GM13977 (cell line): Measurements from ENCODE around the gene FBRSL1.

Source experiments
- DNase-seq: peaks from one replicate; pipeline ENCODE4 v3.0.0; 2012; ENCODE audit warnings: low spot score
- in situ Hi-C: fragments of 300-500 bp; cut with MboI; formaldehyde crosslinking; loops from one replicate; pipeline ENCODE4 v1.12.0; 2022; ENCODE audit warnings: low sequenced_read_pairs, low pct_unique_long_range_greater_than_20kb, mixed read lengths, inconsistent platforms; ENCODE audit not compliant: unreplicated experiment
- TF ChIP-seq, protein P1 (sequence below): IDR thresholded peaks from 2 replicates; pipeline ENCODE4 v1.5.1; 2012; ENCODE audit warnings: mild to moderate bottlenecking, control low read depth; ENCODE audit not compliant: insufficient read depth; ENCODE audit errors: extremely low read depth, missing control alignments

FBRSL1 gene

DNA sequence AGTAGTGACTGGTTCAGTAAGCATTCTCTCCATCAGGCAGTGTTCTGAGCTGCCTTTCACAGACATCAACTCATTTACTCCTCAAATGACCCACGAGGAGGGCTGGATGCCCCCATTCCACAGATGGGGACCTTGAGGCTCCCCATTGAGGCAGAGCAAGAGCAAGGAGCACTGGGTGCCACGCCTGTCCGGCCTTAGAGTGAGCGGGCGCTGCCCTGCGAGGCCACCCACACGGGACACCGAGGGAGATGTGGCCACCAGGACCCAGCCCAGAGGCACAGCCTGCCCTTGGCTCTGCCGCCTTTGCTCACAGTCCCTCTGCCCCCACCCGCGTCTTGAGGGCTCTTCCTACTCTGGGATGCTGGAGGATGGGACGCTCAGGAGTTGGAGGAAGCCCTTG lies 3.0 kb downstream of the FBRSL1 start:
- in situ Hi-C loops = no loop called here
- TF ChIP-seq, protein P1, sequence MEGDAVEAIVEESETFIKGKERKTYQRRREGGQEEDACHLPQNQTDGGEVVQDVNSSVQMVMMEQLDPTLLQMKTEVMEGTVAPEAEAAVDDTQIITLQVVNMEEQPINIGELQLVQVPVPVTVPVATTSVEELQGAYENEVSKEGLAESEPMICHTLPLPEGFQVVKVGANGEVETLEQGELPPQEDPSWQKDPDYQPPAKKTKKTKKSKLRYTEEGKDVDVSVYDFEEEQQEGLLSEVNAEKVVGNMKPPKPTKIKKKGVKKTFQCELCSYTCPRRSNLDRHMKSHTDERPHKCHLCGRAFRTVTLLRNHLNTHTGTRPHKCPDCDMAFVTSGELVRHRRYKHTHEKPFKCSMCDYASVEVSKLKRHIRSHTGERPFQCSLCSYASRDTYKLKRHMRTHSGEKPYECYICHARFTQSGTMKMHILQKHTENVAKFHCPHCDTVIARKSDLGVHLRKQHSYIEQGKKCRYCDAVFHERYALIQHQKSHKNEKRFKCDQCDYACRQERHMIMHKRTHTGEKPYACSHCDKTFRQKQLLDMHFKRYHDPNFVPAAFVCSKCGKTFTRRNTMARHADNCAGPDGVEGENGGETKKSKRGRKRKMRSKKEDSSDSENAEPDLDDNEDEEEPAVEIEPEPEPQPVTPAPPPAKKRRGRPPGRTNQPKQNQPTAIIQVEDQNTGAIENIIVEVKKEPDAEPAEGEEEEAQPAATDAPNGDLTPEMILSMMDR = no peak
- no peak for DNase-seq

DNA sequence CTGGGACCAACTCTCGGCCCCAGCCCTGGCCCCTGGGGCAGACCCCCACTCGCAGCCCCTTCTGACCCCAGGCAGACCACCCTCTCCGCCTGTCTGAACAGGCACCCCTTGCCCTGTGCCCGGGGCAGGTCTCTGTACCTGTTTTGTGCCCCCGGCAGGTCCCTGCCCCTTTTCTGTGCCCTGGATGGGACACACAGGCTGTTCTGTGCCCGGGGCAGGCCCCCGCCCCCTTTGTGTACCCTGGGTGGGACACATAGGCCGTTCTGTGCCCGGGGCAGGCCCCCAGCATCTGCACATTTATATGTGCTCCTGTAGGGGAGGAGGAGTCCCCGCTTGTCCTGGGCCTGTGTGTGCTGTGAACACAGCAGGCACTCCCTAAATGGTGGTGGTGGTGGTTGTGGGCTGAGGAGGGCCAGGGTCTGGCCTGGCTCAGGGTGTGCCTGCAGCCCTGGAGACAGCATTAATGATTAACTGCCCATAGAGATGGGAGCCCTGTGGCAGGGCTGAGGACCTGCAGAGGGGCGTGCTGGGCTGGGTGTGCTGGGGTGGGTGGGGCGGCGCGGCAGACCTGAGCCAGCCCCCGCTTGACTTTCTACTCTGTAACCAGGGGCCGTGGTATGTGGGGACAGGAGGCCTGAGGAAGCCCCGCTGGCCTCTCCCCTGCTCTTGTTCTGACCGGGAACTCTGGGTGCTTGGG lies 3.7 kb downstream of the FBRSL1 start:
- no peak for DNase-seq
- TF ChIP-seq, protein P1 = no peak
- in situ Hi-C loops = no loop called here

DNA sequence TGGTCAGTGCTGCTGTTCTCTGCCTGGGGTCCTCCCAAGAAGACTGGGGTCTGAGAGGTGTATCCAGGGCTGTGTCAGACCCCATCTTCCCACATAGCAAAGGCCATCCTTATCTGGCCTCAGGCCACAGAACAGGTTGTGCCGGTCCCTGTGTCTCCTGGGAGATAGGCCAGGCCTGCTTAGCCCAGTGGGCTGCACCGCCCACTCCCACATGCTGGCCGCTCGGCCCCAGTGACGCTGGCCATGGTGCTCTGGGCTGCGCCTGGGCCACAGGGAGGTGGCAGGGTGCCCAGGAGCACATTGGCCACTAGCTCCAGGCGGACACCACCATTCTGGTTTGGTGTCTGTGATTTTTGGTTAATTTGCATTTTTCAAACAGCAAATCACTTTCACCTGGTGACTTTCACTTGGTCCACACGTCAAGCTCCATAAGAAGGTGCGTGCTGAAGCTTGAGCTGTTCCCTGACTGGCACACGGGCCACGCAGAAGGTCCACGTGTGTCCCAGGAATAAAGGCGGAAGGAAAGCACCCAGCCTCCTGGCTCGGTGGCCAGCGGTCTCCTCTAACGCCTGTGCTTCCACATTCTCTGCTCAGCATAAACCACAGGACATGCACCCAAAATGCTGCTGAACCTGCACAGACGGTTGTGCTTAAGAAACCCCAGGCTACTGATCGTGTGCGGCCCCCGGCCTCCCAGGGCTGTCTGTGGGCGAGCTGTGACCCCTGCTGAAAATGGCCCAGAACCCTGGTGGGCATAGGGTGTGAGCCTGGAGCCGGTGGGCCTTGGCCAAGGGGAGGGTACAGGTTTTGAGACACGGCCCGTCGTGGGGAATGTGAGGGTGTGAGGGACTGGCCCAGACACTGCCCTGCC lies 4.6 kb downstream of the FBRSL1 start:
- TF ChIP-seq, protein P1 = no peak
- DNase-seq = no peak
- in situ Hi-C loops = no loop called here

DNA sequence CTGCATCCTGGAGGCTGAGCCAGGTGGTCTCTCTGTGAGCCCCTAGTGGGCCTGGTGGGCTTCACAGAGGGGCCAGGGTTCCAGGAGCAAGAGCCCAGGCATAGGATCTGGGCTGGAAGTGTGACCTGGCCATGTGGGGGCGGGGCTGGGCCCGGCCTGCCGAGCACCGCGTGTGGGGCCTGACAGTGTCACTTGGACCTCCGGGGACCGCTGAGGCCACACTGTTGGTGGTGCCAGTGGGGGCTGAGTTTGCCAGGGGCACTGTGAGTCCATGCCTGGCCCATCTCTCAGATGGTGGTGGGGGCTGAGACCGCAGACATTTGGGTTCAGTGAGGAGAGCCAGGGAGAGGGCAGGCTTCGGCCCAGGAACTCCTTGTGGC lies 5.2 kb downstream of the FBRSL1 start:
- in situ Hi-C loops = no loop called here
- TF ChIP-seq, protein P1 = no peak
- no peak for DNase-seq

DNA sequence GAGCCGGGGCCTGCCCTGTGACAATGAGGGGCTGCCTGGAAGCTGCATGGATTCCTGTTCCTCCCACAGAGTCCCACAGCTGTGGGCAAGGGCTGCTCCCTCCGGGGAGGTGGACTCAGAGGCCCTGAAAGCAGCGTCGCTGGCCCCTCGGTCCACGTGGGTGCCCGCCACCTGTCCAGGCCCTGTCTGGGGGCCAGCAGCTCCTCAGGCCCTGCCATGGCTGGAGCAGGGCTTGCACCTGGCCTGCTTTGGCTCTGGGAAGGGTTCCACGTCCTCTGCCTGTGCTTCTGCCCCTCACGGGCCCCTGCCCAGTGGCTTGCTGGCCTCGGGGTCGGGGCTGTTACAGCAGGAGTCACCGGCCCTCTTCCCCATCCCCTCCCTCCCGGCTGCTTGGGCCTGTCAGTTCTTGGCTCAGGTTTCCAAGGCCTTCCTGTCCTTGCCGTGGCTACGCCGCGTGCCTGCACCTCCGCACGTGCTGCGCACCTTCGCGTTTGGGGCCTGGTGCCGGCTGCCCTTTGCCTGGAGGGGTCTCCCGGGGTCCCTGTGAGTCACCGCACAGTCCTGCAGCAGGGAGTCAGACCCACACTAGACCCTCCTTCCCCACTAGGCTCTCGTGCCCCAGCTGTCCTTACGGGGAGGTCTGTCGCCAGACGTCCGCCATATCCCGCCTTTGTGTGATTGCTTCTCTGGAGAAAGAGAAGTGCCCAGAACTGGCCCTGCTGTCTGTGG lies 5.8 kb downstream of the FBRSL1 start:
- TF ChIP-seq, protein P1 = no peak
- no peak for DNase-seq
- in situ Hi-C loops = no loop called here

DNA sequence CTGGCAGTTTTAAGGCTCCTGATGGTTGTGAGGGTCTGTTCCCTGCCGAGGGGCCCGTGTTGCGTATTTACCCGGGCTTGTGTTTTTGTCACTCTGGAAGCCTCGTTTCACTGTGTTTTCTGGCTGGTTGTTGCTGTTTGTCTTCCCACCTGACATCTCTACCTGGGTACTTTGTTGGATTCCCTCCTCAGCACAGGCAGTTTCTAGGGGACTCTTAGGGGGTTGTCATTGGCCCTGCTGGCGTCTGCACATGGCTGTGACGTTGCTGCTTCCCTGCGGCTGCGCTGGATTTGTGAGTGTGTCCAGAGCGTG lies 6.4 kb downstream of the FBRSL1 start:
- no peak for DNase-seq
- in situ Hi-C loops = no loop called here
- TF ChIP-seq, protein P1 = no peak
